Activated CD8-positive, alpha-beta memory T cell treated with anti-CD3 and anti-CD28 coated beads, Interleukin-2, amount 50 U/mL, for 48 hours (primary cell): Measurements from ENCODE around the gene ADCY2.

Experiments used
- DNase-seq: peaks from one replicate; pipeline ENCODE4 v3.0.0-alpha.2; 2020

ADCY2 gene

GRCh38 chr5:7609726-7610125, 213.8 kb downstream of the ADCY2 start:
- DNase-seq = no peak

- no peak for DNase-seq
These were observed 214.7 kb downstream of the ADCY2 start for GRCh38 chr5:7610531-7611177.

- no peak for DNase-seq
These were observed 215.6 kb downstream of the ADCY2 start for GRCh38 chr5:7611518-7611917.

GRCh38 chr5:7615566-7616061, 219.7 kb downstream of the ADCY2 start:
- DNase-seq = no peak

- no peak for DNase-seq
These were observed 221.0 kb downstream of the ADCY2 start for GRCh38 chr5:7616897-7617296.

GRCh38 chr5:7622498-7622897, 226.6 kb downstream of the ADCY2 start:
- no peak for DNase-seq

GRCh38 chr5:7625740-7626139, 229.8 kb downstream of the ADCY2 start:
- no peak for DNase-seq

- no peak for DNase-seq
These were observed 232.3 kb downstream of the ADCY2 start for GRCh38 chr5:7628248-7628647.

GRCh38 chr5:7628820-7629219, 232.9 kb downstream of the ADCY2 start:
- DNase-seq = no peak

GRCh38 chr5:7629561-7629960, 233.6 kb downstream of the ADCY2 start:
- DNase-seq = no peak

GRCh38 chr5:7634837-7635236, 238.9 kb downstream of the ADCY2 start:
- no peak for DNase-seq

GRCh38 chr5:7638456-7638855, 242.5 kb downstream of the ADCY2 start:
- DNase-seq = no peak

GRCh38 chr5:7642029-7642428, 246.1 kb downstream of the ADCY2 start:
- no peak for DNase-seq

- no peak for DNase-seq
These were observed 248.8 kb downstream of the ADCY2 start for GRCh38 chr5:7644723-7645122.

GRCh38 chr5:7650755-7651154, 254.8 kb downstream of the ADCY2 start:
- DNase-seq = no peak

GRCh38 chr5:7653046-7653445, 257.1 kb downstream of the ADCY2 start:
- DNase-seq = no peak

GRCh38 chr5:7657153-7657552, 261.2 kb downstream of the ADCY2 start:
- no peak for DNase-seq

GRCh38 chr5:7659420-7659819, 263.5 kb downstream of the ADCY2 start:
- DNase-seq = no peak

- DNase-seq = no peak
These were observed 266.4 kb downstream of the ADCY2 start for GRCh38 chr5:7662289-7662688.

- no peak for DNase-seq
These were observed 267.9 kb downstream of the ADCY2 start for GRCh38 chr5:7663808-7664207.

GRCh38 chr5:7664208-7664607, 268.3 kb downstream of the ADCY2 start:
- no peak for DNase-seq

GRCh38 chr5:7667216-7667767, 271.4 kb downstream of the ADCY2 start:
- DNase-seq = no peak

- DNase-seq = no peak
These were observed 272.2 kb downstream of the ADCY2 start for GRCh38 chr5:7668161-7668560.

GRCh38 chr5:7668627-7669026, 272.7 kb downstream of the ADCY2 start:
- no peak for DNase-seq

GRCh38 chr5:7671381-7671993, 275.5 kb downstream of the ADCY2 start:
- DNase-seq = no peak
